ENCODE results near the gene PDK1. TPM values are rescaled to one million over a fixed set of nuclear protein-coding genes. Genes with fewer than 3 reads are reported as not detected.

PDK1 gene
- total and polyA plus RNA-seq, 11 donors: 6.7 to 69.0 (median 49.5) TPM

GRCh38 chr2:172596776-172597175, 40.9 kb downstream of the PDK1 start:
- Histone ChIP-seq H3K36me3 (peaks cover 0 to 51% (median 36%) of the 10 kb centered on the region in 9 donors), H3K27me3 (no peaks in the 10 kb centered on the region), H3K4me1 (peaks cover 0 to 26% (median 3%) of the 10 kb centered on the region in 12 donors), H3K4me3 (no peak overlapping the region), H3K27ac (no peak overlapping the region), H3K9me3 (no peaks in the 10 kb centered on the region)
- WGBS, 4 donors: 84 to 98% (median 90%) methylated on average over 5 of the region's 5 CpGs
- TF ChIP-seq POLR2A (IDR thresholded peaks at IDR 0.05): no peak
- TF ChIP-seq CTCF (IDR thresholded peaks at IDR 0.05): no peak
- ATAC-seq: no peak
- no peak for DNase-seq
- intact Hi-C loops (cut with DNase I): loop anchor here in 7 of 10 donors (5.0 to 10.0 kb wide), 5 partner anchors 78 to 111 kb away; no protein-coding TSS in a partner anchor

- intact Hi-C loops (cut with DNase I): loop anchor here in 7 of 10 donors (5.0 to 10.0 kb wide), 5 partner anchors 77 to 110 kb away; no protein-coding TSS in a partner anchor
- Histone ChIP-seq H3K4me3 (no peak overlapping the region), H3K4me1 (peaks cover 0 to 26% (median 3%) of the 10 kb centered on the region in 12 donors), H3K27ac (no peak overlapping the region), H3K27me3 (no peaks in the 10 kb centered on the region), H3K9me3 (no peaks in the 10 kb centered on the region), H3K36me3 (peaks cover 0 to 51% (median 36%) of the 10 kb centered on the region in 9 donors)
- 70 to 77% (median 73%) methylated on average over 3 of the region's 3 CpGs for WGBS, 4 donors
- DNase-seq (no peak), ATAC-seq (no peak)
- TF ChIP-seq POLR2A (IDR thresholded peaks at IDR 0.05) (no peak), CTCF (IDR thresholded peaks at IDR 0.05) (no peak)
These were observed 41.4 kb downstream of the PDK1 start for GRCh38 chr2:172597176-172597842.

- intact Hi-C loops (cut with DNase I): loop anchor here in 8 of 10 donors (5.0 to 10.0 kb wide), 5 partner anchors 75 to 107 kb away; no protein-coding TSS in a partner anchor
- no peaks in the 10 kb centered on the region for H3K9me3 ChIP-seq
- 37 to 62% (median 48%) methylated on average over 1 of the region's 1 CpG for WGBS, 4 donors
These were observed 44.1 kb downstream of the PDK1 start for GRCh38 chr2:172599947-172600346.

More at GRCh38 chr2:172599947-172600346, 44.1 kb downstream of the PDK1 start:
- no peak for ATAC-seq
- no peak overlapping the region for H3K27ac ChIP-seq
- no peak for DNase-seq
- no peak overlapping the region for H3K4me3 ChIP-seq
- TF ChIP-seq POLR2A (IDR thresholded peaks at IDR 0.05): no peak
- no peak for TF ChIP-seq CTCF (IDR thresholded peaks at IDR 0.05)
- H3K36me3 ChIP-seq: peaks cover 0 to 30% (median 23%) of the 10 kb centered on the region in 9 donors
- H3K27me3 ChIP-seq: no peaks in the 10 kb centered on the region
- peaks cover 0 to 26% (median 3%) of the 10 kb centered on the region in 12 donors for H3K4me1 ChIP-seq

All from heart left ventricle (tissue), 16 donors.